ENCODE results near the gene PRR4. TPM values are rescaled to one million over a fixed set of nuclear protein-coding genes. Genes with fewer than 3 reads are reported as not detected.

The PRR4 gene
- total RNA-seq, 1 donor from 2014 or later: 2.2 TPM

- Histone ChIP-seq H3K4me3 (ENCODE audit: insufficient read depth, low read depth, low read length) (no peak overlapping the region), H3K36me3 (ENCODE audit: insufficient read depth, low read length) (no peaks in the 10 kb centered on the region), H3K4me2 (ENCODE audit: low read length) (no peak overlapping the region), H3K4me1 (ENCODE audit: insufficient read depth, low read length) (no peaks in the 10 kb centered on the region), H4K20me1 (ENCODE audit: insufficient read depth, low read length) (peaks cover 1% of the 10 kb centered on the region), H3K27me3 (ENCODE audit: insufficient read depth, low read length) (no peaks in the 10 kb centered on the region), H3K9ac (ENCODE audit: low read length) (no peak overlapping the region), H2AFZ (ENCODE audit: low read depth, low read length) (no peak overlapping the region), H3K9me3 (ENCODE audit: insufficient read depth, low read depth, low read length) (no peaks in the 10 kb centered on the region), H3K79me2 (ENCODE audit: insufficient read depth, low read length) (no peaks in the 10 kb centered on the region), H3K27ac (ENCODE audit: low read depth, low read length) (no peak overlapping the region)
- Mint-ChIP-seq H3K9me3 (ENCODE audit: unreplicated experiment) (peaks cover 2% of the 10 kb centered on the region), H3K4me1 (ENCODE audit: low read depth, unreplicated experiment) (no peaks in the 10 kb centered on the region), H3K27ac (ENCODE audit: unreplicated experiment) (no peak overlapping the region), H3K36me3 (ENCODE audit: low read depth, unreplicated experiment) (no peaks in the 10 kb centered on the region), H3K27me3 (ENCODE audit: low read depth, unreplicated experiment) (no peaks in the 10 kb centered on the region), H3K4me3 (ENCODE audit: unreplicated experiment) (no peak overlapping the region)
- FAIRE-seq: no peak
- TF ChIP-seq CTCF (IDR thresholded peaks at IDR 0.05; ENCODE audit: insufficient read depth, low read depth, low read length): no peak
- no peak for TF ChIP-seq EZH2 (IDR thresholded peaks at IDR 0.05; ENCODE audit: insufficient read depth, low read length)
- DNase-seq (ENCODE audit: low read depth): no peak
Measured at GRCh38 chr12:10847744-10848143, 1.5 kb downstream of the PRR4 start.

DNA sequence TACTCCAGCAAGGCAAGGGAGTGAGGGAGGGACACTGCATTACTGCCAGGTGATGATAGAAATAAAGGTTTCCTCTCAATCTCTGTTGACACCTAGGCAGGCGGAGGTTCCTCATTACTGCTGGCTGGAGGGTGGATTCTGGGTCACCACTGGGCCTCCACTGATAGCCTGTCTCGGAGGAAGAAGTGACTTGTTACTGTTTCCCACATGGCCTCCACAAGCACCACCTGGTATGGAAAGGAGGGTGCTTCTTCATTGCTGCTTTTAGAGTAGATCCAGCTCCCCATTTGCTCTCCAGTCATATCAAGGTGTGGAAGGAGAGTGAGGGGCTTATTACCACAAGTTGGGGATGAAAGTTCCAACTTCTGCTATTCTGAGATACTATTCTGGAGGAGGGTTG is 6.4 kb downstream of the PRR4 start:
- Mint-ChIP-seq H3K27me3 (ENCODE audit: low read depth, unreplicated experiment) (no peaks in the 10 kb centered on the region), H3K4me3 (ENCODE audit: unreplicated experiment) (no peak overlapping the region), H3K27ac (ENCODE audit: unreplicated experiment) (no peak overlapping the region), H3K36me3 (ENCODE audit: low read depth, unreplicated experiment) (peaks cover 2% of the 10 kb centered on the region), H3K9me3 (ENCODE audit: unreplicated experiment) (no peaks in the 10 kb centered on the region), H3K4me1 (ENCODE audit: low read depth, unreplicated experiment) (no peaks in the 10 kb centered on the region)
- DNase-seq (ENCODE audit: low read depth): no peak
- no peaks in the 10 kb centered on the region for H3K79me2 ChIP-seq (ENCODE audit: insufficient read depth, low read length)
- H2AFZ ChIP-seq (ENCODE audit: low read depth, low read length): no peak overlapping the region
- H3K4me1 ChIP-seq (ENCODE audit: insufficient read depth, low read length): no peaks in the 10 kb centered on the region
- no peak overlapping the region for H3K4me3 ChIP-seq (ENCODE audit: insufficient read depth, low read depth, low read length)
- no peak overlapping the region for H3K9ac ChIP-seq (ENCODE audit: low read length)
- no peak overlapping the region for H3K4me2 ChIP-seq (ENCODE audit: low read length)
- no peaks in the 10 kb centered on the region for H3K36me3 ChIP-seq (ENCODE audit: insufficient read depth, low read length)
- H3K27ac ChIP-seq (ENCODE audit: low read depth, low read length): no peak overlapping the region
- TF ChIP-seq CTCF (IDR thresholded peaks at IDR 0.05; ENCODE audit: insufficient read depth, low read depth, low read length): no peak
- TF ChIP-seq EZH2 (IDR thresholded peaks at IDR 0.05; ENCODE audit: insufficient read depth, low read length): no peak
- no peaks in the 10 kb centered on the region for H4K20me1 ChIP-seq (ENCODE audit: insufficient read depth, low read length)
- no peaks in the 10 kb centered on the region for H3K9me3 ChIP-seq (ENCODE audit: insufficient read depth, low read depth, low read length)
- no peaks in the 10 kb centered on the region for H3K27me3 ChIP-seq (ENCODE audit: insufficient read depth, low read length)
- no peak for FAIRE-seq

DNA sequence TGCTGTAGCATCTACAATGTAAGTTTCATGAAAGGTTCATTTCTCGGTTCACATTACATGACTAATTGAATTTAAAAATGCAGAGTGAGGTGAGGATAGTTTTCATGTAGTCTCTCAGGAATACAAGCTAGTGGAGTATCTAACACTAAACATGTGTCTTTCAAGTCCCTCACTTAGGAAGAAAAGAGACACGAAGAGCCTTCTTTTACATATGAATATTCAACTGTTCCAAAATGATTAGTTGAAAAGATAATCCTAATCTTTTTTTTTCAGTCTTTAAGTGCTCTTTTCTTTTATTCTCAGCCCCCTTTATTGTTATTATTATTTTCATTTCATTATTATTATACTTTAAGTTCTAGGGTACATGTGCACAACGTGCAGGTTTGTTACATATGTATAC is 10.8 kb downstream of the PRR4 start:
- Mint-ChIP-seq H3K36me3 (ENCODE audit: low read depth, unreplicated experiment) (peaks cover 2% of the 10 kb centered on the region), H3K27me3 (ENCODE audit: low read depth, unreplicated experiment) (no peaks in the 10 kb centered on the region), H3K27ac (ENCODE audit: unreplicated experiment) (no peak overlapping the region), H3K4me1 (ENCODE audit: low read depth, unreplicated experiment) (no peaks in the 10 kb centered on the region), H3K9me3 (ENCODE audit: unreplicated experiment) (no peaks in the 10 kb centered on the region), H3K4me3 (ENCODE audit: unreplicated experiment) (no peak overlapping the region)
- no peak for FAIRE-seq
- Histone ChIP-seq H3K4me2 (ENCODE audit: low read length) (no peak overlapping the region), H2AFZ (ENCODE audit: low read depth, low read length) (no peak overlapping the region), H4K20me1 (ENCODE audit: insufficient read depth, low read length) (no peaks in the 10 kb centered on the region), H3K4me1 (ENCODE audit: insufficient read depth, low read length) (no peaks in the 10 kb centered on the region), H3K27ac (ENCODE audit: low read depth, low read length) (no peak overlapping the region), H3K27me3 (ENCODE audit: insufficient read depth, low read length) (no peaks in the 10 kb centered on the region), H3K79me2 (ENCODE audit: insufficient read depth, low read length) (no peaks in the 10 kb centered on the region), H3K4me3 (ENCODE audit: insufficient read depth, low read depth, low read length) (no peak overlapping the region), H3K9ac (ENCODE audit: low read length) (no peak overlapping the region), H3K9me3 (ENCODE audit: insufficient read depth, low read depth, low read length) (no peaks in the 10 kb centered on the region), H3K36me3 (ENCODE audit: insufficient read depth, low read length) (no peaks in the 10 kb centered on the region)
- TF ChIP-seq CTCF (IDR thresholded peaks at IDR 0.05; ENCODE audit: insufficient read depth, low read depth, low read length) (no peak), EZH2 (IDR thresholded peaks at IDR 0.05; ENCODE audit: insufficient read depth, low read length) (no peak)
- no peak for DNase-seq (ENCODE audit: low read depth)

All from astrocyte (in vitro differentiated cells and primary cell).